Measurements from ENCODE around the gene PCBP2. TPM values are rescaled to one million over a fixed set of nuclear protein-coding genes. Genes with fewer than 3 reads are reported as not detected.

PCBP2 gene
- total and polyA plus RNA-seq, 10 of the 15 experiments (the other 5 are each of a cell fraction or from before 2014, with no cell fraction given) = 109 to 803 (median 327) TPM

DNA sequence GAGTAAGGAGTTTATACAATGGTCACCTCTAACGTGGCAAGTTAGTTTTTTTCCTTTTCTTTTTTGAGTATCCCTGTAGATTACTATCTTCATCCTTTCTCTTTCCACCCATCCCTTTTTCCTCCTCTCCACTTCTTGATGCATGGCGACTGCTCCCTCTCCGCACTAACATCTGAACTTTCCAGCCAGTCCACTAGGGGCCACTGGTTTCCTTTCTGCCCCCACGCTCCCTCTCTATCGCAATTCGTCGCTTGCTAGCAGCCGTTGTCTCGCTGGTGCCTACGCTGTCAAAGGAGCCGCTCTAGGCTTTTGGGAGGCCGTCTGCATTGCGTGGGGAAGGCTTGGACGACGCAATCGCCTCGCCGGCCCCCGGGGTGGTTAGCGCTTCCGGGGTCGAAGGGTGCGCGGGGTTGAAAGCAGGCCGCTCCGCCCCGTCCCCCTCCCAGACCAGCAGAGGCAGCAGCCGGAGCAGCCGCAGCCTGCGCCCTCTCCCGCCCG lies at the start of gene PCBP2 (continued):
- TF ChIP-seq, protein P1, sequence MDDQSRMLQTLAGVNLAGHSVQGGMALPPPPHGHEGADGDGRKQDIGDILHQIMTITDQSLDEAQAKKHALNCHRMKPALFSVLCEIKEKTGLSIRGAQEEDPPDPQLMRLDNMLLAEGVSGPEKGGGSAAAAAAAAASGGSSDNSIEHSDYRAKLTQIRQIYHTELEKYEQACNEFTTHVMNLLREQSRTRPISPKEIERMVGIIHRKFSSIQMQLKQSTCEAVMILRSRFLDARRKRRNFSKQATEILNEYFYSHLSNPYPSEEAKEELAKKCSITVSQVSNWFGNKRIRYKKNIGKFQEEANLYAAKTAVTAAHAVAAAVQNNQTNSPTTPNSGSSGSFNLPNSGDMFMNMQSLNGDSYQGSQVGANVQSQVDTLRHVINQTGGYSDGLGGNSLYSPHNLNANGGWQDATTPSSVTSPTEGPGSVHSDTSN (IDR thresholded peaks at IDR 0.05; ENCODE audit: insufficient replicate concordance, low read depth, low read length) = peak; percentile 47
- TF ChIP-seq SMC3 (IDR thresholded peaks at IDR 0.05; ENCODE audit: borderline replicate concordance, low read length) = peak; percentile 11; the same call in 1 of the 2 replicates
- TF ChIP-seq ZNF207 (IDR thresholded peaks at IDR 0.05; ENCODE audit: borderline replicate concordance) = peak; percentile 88
- TF ChIP-seq BMI1 (IDR thresholded peaks at IDR 0.05; ENCODE audit: borderline replicate concordance) = no peak
- TF ChIP-seq FOXK2 (IDR thresholded peaks at IDR 0.05) = no peak
- TF ChIP-seq YBX1 (IDR thresholded peaks at IDR 0.05) = peak; percentile 67; the same call in 1 of the 2 replicates
- peak; percentile 92 for TF ChIP-seq ATF7 (IDR thresholded peaks at IDR 0.05; ENCODE audit: low read depth)
- peak; percentile 78 for TF ChIP-seq RELA (IDR thresholded peaks at IDR 0.05; ENCODE audit: borderline replicate concordance, partially characterized antibody)
- no peak for TF ChIP-seq CHD4 (IDR thresholded peaks at IDR 0.05)
- TF ChIP-seq, protein P2, sequence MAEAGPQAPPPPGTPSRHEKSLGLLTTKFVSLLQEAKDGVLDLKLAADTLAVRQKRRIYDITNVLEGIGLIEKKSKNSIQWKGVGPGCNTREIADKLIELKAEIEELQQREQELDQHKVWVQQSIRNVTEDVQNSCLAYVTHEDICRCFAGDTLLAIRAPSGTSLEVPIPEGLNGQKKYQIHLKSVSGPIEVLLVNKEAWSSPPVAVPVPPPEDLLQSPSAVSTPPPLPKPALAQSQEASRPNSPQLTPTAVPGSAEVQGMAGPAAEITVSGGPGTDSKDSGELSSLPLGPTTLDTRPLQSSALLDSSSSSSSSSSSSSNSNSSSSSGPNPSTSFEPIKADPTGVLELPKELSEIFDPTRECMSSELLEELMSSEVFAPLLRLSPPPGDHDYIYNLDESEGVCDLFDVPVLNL (IDR thresholded peaks at IDR 0.05; ENCODE audit: low read depth, low read length) = no peak
- peak; percentile 86 for TF ChIP-seq YY1 (IDR thresholded peaks at IDR 0.05; ENCODE audit: low read depth, low read length)
- no peak for TF ChIP-seq NR2F1 (conservative IDR thresholded peaks at IDR 0.05)
- 0 out of 2 replicates have a peak, but pooled peaks have one; percentile 22 for TF ChIP-seq SIN3A (IDR thresholded peaks at IDR 0.05; ENCODE audit: low read depth, low read length)
- TF ChIP-seq FOXM1 (IDR thresholded peaks at IDR 0.05; ENCODE audit: low read depth, low read length) = no peak
- TF ChIP-seq, protein P3, sequence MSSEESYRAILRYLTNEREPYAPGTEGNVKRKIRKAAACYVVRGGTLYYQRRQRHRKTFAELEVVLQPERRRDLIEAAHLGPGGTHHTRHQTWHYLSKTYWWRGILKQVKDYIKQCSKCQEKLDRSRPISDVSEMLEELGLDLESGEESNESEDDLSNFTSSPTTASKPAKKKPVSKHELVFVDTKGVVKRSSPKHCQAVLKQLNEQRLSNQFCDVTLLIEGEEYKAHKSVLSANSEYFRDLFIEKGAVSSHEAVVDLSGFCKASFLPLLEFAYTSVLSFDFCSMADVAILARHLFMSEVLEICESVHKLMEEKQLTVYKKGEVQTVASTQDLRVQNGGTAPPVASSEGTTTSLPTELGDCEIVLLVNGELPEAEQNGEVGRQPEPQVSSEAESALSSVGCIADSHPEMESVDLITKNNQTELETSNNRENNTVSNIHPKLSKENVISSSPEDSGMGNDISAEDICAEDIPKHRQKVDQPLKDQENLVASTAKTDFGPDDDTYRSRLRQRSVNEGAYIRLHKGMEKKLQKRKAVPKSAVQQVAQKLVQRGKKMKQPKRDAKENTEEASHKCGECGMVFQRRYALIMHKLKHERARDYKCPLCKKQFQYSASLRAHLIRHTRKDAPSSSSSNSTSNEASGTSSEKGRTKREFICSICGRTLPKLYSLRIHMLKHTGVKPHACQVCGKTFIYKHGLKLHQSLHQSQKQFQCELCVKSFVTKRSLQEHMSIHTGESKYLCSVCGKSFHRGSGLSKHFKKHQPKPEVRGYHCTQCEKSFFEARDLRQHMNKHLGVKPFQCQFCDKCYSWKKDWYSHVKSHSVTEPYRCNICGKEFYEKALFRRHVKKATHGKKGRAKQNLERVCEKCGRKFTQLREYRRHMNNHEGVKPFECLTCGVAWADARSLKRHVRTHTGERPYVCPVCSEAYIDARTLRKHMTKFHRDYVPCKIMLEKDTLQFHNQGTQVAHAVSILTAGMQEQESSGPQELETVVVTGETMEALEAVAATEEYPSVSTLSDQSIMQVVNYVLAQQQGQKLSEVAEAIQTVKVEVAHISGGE (CRISPR knock-in tag; IDR thresholded peaks at IDR 0.05) = peak; percentile 38; the same call in 1 of the 2 replicates
- TF ChIP-seq MXI1 (IDR thresholded peaks at IDR 0.05; ENCODE audit: low read depth, low read length) = peak; percentile 68; the same call in 1 of the 2 replicates
- TF ChIP-seq, protein P4, sequence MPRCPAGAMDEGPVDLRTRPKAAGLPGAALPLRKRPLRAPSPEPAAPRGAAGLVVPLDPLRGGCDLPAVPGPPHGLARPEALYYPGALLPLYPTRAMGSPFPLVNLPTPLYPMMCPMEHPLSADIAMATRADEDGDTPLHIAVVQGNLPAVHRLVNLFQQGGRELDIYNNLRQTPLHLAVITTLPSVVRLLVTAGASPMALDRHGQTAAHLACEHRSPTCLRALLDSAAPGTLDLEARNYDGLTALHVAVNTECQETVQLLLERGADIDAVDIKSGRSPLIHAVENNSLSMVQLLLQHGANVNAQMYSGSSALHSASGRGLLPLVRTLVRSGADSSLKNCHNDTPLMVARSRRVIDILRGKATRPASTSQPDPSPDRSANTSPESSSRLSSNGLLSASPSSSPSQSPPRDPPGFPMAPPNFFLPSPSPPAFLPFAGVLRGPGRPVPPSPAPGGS (IDR thresholded peaks at IDR 0.05; ENCODE audit: borderline replicate concordance, insufficient read depth, low read depth, low read length, poor library complexity, severe bottlenecking) = peak; percentile 78
- no peak for TF ChIP-seq ASH2L (IDR thresholded peaks at IDR 0.05; ENCODE audit: borderline replicate concordance, low read depth)
- peak; percentile 83 for TF ChIP-seq ZNF24 (IDR thresholded peaks at IDR 0.05)
- TF ChIP-seq, protein P5, sequence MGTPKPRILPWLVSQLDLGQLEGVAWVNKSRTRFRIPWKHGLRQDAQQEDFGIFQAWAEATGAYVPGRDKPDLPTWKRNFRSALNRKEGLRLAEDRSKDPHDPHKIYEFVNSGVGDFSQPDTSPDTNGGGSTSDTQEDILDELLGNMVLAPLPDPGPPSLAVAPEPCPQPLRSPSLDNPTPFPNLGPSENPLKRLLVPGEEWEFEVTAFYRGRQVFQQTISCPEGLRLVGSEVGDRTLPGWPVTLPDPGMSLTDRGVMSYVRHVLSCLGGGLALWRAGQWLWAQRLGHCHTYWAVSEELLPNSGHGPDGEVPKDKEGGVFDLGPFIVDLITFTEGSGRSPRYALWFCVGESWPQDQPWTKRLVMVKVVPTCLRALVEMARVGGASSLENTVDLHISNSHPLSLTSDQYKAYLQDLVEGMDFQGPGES (IDR thresholded peaks at IDR 0.05) = no peak; the same call in 1 of the 2 replicates
- no peak for TF ChIP-seq KAT2A (conservative IDR thresholded peaks at IDR 0.05; ENCODE audit: control insufficient read depth, low read depth, low read length)
- TF ChIP-seq MTA3 (IDR thresholded peaks at IDR 0.05; ENCODE audit: borderline replicate concordance, low read length) = no peak
- TF ChIP-seq ZSCAN29 (IDR thresholded peaks at IDR 0.05) = no peak

All from GM12878 (cell line).